Skin of body (tissue), 2 donors: Measurements from ENCODE around the gene EVI5. TPM values are rescaled to one million over a fixed set of nuclear protein-coding genes. Genes with fewer than 3 reads are reported as not detected.

Source experiments
- DNase-seq: peaks from one replicate; lab custom pipeline; 2025; lab: John Stamatoyannopoulos, UW
- total RNA-seq: library from RNA; depleted of rRNA; stranded (reverse); fragments of >200 nt; gene quantifications from one replicate; pipeline ENCODE4 v1.2.3, GENCODE V29; 2014

EVI5 gene
- total RNA-seq = 67.5 TPM

DNA sequence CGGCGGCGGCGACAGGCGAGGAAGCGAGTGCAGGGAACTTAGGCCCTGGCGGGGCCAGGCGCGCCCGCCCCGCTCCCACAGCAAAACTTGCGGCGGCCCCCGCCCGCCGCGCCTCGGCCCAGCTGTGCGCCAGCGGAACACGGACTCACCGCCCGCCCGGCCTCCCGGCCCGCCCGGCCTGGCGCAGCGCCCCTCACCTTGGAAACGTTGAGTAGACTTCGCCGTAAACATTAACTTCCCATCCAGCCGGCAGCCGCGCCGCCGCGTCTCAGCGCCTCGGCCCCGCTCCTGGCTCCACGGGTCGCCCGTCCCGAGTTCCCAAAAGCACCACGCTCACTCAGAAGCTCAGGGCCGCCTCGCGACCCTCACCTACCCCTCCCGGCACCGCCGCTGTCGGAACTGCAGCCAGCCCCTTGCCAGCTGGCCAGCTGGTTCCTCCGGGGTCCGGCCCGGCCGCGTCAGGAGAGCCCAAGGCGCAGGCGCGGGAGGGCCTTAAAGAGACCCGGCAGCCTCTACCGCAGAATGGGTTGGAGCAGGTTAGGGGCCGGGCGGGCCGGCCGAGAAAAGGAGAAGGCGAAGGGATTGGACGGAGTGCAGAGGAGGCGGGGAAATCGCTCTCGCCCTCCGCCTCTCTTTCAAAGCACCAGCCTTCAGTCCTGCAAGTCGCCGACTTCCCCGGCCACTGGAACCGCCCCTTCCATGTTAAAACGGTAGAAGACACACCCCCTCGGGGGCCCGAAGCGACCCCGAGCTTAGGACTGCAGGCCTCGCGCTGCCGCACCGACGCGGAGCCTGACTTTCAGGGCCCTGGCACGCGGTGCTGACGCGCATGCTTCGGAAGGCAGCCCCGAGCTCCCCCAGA is at the start of gene EVI5:
EVI5 (minus strand) TSS at position 470 of the 862 bp plus-strand sequence. CDS start 48,562 bp downstream, outside the sequence.
- peak; percentile 97 for DNase-seq

- DNase-seq = no peak
Measured at GRCh38 chr1:92834617-92835016, 49.7 kb upstream of the EVI5 start.

GRCh38 chr1:92833840-92834239 is 48.9 kb upstream of the EVI5 start:
- no peak for DNase-seq

DNA sequence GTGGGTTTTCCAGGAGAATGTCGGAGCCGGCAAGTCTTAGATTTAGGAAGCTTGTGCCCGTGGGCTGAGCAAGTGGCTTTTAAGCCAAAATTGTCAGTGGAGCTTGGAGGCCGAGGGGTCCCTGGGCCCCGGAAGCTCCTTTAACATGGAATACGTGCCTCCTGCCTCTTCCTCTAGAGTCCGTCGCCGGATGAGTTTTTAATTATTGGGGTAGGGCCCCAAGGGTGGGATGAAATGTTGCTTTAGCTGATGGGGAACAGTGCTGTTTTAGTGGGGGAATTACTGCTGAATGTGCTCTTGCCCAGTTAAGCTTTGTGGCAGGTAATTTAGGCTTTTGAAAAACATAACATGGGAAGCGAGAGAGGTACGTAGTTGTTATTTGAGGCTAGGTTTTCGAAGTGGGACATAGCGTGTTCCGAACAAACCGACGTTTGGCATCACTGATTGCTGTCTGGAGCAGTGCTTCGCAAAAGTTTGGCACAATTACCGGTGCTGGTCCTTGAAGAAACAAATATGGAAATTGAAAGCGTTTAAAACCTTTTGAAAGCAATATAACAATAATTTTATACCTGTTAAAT is 47.7 kb upstream of the EVI5 start:
- peak; percentile 3 for DNase-seq

DNA sequence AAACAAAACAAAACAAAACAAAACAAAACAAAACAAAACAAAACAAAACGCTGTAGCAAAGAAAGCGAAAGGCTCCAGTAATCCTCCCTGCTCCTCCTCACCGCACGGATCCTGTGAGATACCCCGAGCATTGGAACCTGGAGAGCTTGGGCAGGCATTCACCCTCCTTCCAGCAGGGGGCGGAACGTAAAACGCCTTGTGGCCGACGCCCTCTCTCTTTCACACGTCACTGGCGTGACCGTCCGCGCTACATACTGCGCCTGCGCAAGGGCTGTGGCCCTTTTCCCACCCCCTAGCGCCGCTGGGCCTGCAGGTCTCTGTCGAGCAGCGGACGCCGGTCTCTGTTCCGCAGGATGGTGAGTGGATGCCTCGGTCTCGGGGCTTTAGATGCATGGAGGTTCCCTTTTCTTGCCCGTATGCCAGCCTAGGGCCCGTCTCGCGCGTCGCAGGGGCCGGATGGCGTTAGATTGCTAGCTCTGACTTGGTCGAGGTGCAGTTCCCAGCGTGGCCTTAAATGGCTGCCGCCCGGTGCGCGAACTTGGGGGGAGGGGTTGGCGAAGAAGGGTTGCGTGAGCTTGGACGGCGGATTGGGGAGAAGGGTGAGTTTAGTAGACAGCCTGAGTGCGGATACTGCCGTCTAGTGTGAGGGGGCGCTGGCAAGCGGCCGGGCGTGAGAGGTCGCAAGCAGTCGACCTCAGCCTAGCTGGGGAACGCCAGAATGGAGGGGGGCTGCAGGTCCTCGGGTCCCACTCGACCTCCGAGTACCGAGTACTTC is 47.0 kb upstream of the EVI5 start, which contains the start of gene RPL5:
RPL5 (plus strand) TSS at position 279 of the 775 bp plus-strand sequence; CDS start at position 354, 75 bp downstream.
- DNase-seq = peak; percentile 98

GRCh38 chr1:92831368-92831761 is 46.5 kb upstream of the EVI5 start:
- no peak for DNase-seq

GRCh38 chr1:92826792-92827191 is 41.9 kb upstream of the EVI5 start:
- DNase-seq = no peak

DNA sequence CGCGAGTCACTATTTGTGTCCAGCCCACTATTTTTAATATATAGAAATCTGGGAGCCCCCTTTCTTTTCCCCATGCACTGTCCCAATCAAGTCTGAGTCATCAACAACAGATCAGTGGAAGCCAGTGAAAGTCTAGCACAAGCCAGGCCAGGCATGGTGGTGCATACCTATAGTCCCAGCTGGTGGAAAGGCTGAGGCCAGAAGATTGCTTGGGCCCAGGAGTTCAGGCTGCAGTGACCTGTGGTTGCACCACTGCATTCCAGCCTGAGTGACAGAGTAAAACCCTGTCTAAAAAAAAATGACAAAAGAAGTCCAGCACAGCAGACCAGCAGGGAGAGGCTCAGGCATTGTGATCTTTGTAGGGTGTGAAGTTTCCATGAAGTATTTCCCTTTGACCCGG is 38.0 kb upstream of the EVI5 start:
- no peak for DNase-seq

GRCh38 chr1:92820551-92820950 is 35.6 kb upstream of the EVI5 start:
- no peak for DNase-seq

- no peak for DNase-seq
Measured at GRCh38 chr1:92820024-92820423, 35.1 kb upstream of the EVI5 start.

- no peak for DNase-seq
Measured at GRCh38 chr1:92817986-92818764, 33.3 kb upstream of the EVI5 start.

DNA sequence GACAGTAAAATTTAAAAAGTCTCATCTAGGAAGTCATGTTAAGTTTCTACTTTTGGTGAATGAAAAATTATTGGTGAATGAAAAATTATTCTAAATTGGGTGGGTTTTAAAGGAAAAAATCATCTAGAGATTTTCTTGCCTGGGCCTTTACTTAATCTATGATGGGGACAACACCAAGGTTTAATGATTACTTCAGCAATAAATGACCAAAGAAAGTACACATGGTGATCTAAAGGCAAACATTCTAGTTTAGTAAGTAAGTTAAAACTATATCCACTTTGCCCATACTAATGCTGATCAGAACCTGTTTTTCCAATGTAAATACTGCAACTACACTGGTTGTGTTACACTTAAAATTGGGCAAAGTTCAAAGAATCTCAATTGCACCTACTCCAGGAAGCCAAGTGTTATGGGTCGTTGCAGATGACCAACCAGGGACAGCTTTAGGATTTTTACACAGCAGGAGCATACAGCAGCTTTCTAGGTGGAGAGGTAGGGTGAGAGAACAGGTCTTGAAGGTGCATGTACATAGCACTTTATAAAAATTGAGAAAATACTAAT is 32.3 kb upstream of the EVI5 start:
- no peak for DNase-seq

DNA sequence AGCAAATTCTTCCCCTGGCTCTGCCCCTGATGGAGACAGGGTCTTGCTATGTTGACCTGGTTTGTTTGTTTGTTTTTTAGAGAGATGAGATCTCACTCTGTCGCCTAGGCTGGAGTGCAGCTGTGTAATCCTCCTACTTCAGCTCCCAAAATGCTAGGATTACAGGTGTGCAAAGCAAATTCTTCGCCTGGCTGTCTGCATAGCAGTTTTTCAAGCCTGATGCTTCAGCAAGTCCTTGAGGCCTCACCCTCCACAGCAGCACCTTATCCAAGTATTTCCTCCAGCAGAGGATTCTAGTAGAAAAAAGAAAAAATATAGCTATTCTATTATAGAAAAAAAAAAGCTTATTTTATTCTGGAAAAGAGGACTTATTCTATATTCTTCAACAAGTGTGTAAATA is 31.8 kb upstream of the EVI5 start:
- DNase-seq = no peak

DNA sequence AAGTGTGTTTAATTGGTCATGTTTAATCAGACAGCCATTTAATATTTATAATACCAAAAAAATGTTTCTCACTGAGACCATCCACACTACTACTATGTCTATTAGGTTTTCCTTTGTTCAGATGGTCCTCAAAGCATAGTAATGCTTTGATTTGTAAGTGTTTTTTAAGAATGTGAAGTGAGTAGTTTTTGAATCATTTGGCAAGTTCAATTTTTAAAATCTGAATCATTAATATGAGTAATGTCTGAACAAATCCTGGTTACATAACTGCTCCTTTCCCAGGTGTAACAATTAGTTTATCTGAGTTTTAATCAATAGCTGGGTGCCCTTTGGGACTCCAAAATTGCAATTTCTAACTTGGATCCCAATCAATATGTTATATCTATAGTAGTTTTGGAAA is 23.5 kb upstream of the EVI5 start:
- DNase-seq = no peak

GRCh38 chr1:92805216-92805615 is 20.3 kb upstream of the EVI5 start:
- DNase-seq = no peak

- peak; percentile 90 for DNase-seq
Measured at GRCh38 chr1:92804721-92805201, 19.9 kb upstream of the EVI5 start.

DNA sequence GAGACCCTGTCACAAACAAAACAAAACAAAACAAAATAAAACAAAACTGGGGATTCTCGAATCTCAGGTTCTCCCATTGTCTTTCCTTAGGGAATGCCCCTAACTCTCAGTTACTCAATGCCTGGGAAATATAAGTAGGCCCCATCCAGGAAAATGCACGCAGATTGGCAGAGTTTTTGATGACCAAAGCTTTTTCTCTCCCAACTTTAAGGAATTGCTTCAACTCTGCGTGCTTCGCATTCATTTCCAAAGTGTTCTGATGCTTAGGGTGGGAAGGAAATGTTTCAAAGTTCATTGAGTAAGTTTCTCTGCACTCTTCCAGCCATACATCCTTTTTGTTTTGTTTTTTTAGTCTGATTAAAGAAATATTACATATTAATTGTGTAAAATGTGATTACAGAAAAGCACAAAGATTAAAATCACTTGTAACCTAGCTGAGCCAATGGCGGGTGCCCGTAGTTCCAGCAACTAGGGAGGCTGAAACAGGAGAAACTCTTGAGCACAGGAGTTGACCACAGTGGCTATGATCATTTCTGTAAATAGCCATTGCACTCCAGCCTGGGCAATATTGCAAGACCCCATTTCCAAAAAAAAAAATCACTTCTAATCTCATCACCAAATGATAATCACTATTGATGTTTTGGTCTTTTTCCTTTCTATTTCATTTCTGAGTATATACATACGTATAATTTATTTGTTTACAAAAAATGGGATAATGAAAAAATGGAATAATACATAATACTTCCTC is 18.4 kb upstream of the EVI5 start:
- no peak for DNase-seq

DNA sequence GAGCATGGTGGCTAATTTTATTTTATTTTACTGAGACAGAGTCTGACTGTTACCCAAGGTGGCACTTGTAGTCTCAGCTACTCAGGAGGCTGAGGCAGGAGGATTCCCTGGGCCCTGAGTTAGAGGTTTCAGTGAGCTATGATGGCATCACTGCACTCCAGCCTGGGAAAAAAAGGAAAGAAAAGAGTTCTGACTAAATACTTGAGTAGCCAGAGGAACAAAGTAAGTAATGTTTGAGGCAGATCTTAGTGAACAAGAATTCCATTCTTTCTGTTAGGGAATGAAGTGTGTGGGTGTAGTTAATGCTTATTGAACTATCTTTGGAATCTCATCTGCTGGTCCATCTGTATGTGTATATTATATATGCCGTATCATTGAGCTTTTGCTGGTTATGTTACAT is 13.1 kb upstream of the EVI5 start:
- no peak for DNase-seq

DNA sequence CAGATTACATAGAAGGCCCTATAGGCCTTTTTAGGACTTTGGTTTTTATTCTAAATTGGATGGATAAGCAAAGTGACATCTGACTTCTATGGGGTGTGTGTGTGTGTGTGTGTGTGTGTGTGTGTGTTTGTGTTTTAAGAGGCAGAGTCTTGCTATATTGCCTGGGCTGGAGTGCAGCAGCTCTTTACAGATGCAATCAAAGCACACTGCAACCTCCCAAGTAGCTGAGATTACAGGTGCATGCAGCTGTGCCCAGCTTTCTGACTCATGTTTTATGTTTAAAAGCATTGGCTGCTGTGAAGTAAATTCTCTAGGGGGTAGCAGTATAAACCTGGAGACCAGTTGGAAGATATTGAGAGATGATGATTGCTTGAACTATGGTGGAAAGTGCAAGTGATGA is 12.4 kb upstream of the EVI5 start:
- DNase-seq = no peak

DNA sequence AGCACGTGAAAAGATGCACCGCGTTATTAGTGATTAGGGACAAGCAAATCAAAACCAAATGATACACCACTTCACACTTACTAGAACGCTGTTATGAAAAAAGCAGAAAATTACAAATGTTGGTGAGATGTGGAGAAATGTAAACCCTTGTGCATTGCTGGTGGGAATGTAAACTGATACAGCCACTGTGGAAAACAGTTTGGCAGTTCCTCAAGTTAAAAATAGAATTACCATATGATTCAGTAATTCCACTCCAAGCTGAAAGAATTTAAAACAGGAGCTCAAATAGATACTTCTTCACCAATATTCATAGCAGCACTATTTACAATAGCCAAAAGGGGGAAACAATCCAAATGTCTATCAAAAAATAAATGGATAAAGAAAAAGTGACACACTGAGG is 10.3 kb upstream of the EVI5 start:
- DNase-seq = no peak
